NCI-H1105 treated with DMSO at 0.1 percent for 48 hours (cell line): ENCODE data around the gene ARHGEF37.

Experiments
- DNase-seq: peaks from one replicate; lab custom pipeline; 2025; lab: John Stamatoyannopoulos, UW

ARHGEF37 gene

GRCh38 chr5:149675610-149676201 lies 94.4 kb downstream of the ARHGEF37 start:
- DNase-seq, result peak; percentile 52

GRCh38 chr5:149677731-149678130 lies 96.4 kb downstream of the ARHGEF37 start:
- no peak for DNase-seq

GRCh38 chr5:149679876-149680809 lies 98.8 kb downstream of the ARHGEF37 start:
- no peak for DNase-seq

GRCh38 chr5:149680810-149681221 lies 99.5 kb downstream of the ARHGEF37 start:
- no peak for DNase-seq

GRCh38 chr5:149681252-149681651 lies 100.0 kb downstream of the ARHGEF37 start:
- DNase-seq, result no peak

- no peak for DNase-seq
These were observed 100.6 kb downstream of the ARHGEF37 start for GRCh38 chr5:149681922-149682321.

- DNase-seq, result no peak
These were observed 101.3 kb downstream of the ARHGEF37 start for GRCh38 chr5:149682532-149683075.

- DNase-seq, result no peak
These were observed 102.7 kb downstream of the ARHGEF37 start for GRCh38 chr5:149683964-149684363.

GRCh38 chr5:149684371-149684770 lies 103.1 kb downstream of the ARHGEF37 start:
- DNase-seq, result no peak
